COLO668 (cell line): ENCODE measurements around the gene PRR4.

Experiments
- DNase-seq: peaks from one replicate; lab custom pipeline; 2025; ENCODE audit not compliant: unreplicated experiment; lab: John Stamatoyannopoulos, UW

PRR4 gene

GRCh38 chr12:10802587-10802986, 46.7 kb downstream of the PRR4 start, which contains the start of gene TAS2R7:
Gene TAS2R7 (minus strand): TSS chr12:10802627. CDS start chr12:10802570, 57 bp downstream.
- DNase-seq: no peak

GRCh38 chr12:10801741-10802140, 47.5 kb downstream of the PRR4 start:
- DNase-seq: no peak
